Caco-2 (cell line): ENCODE measurements around the gene TAF11L11. TPM values are rescaled to one million over a fixed set of nuclear protein-coding genes. Genes with fewer than 3 reads are reported as not detected.
"Not testable (repeated sequence)": the region's sequence is repeated elsewhere in the genome, so short reads cannot be mapped to it uniquely, and the experiment has no call there.

Source experiments
- BruUV-seq: library from RNA; stranded (reverse); fragments of 400-500 nt; replicated peaks from 2 replicates; lab custom pipeline; 2021; lab: Mats Ljungman, UMichigan
- CTCF ChIA-PET: fragments of 300-600 bp; sonication (Branson Sonifier 250); formaldehyde crosslinking; loops from one replicate; lab custom pipeline; 2022; ENCODE audit warnings: antibody characterized with exemption; lab: Charles Lee
- POLR2A ChIA-PET: fragments of 300-600 bp; sonication (Branson Sonifier 250); formaldehyde crosslinking; loops from one replicate; lab custom pipeline; 2022; ENCODE audit warnings: antibody characterized with exemption; lab: Charles Lee
- DNase-seq, 2 experiments: peaks; one replicate each; pipeline versions ENCODE4 v3.0.0 to v3.0.0-alpha.2; 2020 to 2022
- H3K27me3 ChIP-seq: replicated peaks from 2 replicates; pipeline ENCODE4 v1.6.0; 2011; ENCODE audit warnings: low read length; ENCODE audit not compliant: control insufficient read depth, insufficient read depth
- H3K36me3 ChIP-seq: 2 replicates; pipeline ENCODE4 v1.5.1; 2011; ENCODE audit warnings: low read length; ENCODE audit not compliant: control insufficient read depth, insufficient read depth
- H3K4me1 ChIP-seq: fragments of 250-450 bp; sonication (Bioruptor Pico); 2 replicates; pipeline ENCODE4 v1.5.1; 2020; ENCODE audit warnings: mild to moderate bottlenecking
- H3K4me3 ChIP-seq: 2 replicates; pipeline ENCODE4 v1.5.1; 2011; ENCODE audit warnings: low read depth, mild to moderate bottlenecking, control low read depth, low read length
- H3K9me3 ChIP-seq: fragments of 250-450 bp; sonication (Bioruptor Pico); 2 replicates; pipeline ENCODE4 v1.5.1; 2020; ENCODE audit warnings: mild to moderate bottlenecking, moderate library complexity
- H3K27ac Mint-ChIP-seq: one replicate; pipeline ENCODE4 v1.8.0; 2022; ENCODE audit warnings: mixed read lengths; ENCODE audit not compliant: unreplicated experiment
- H3K27me3 Mint-ChIP-seq: one replicate; pipeline ENCODE4 v1.8.0; 2022; ENCODE audit warnings: mixed read lengths; ENCODE audit not compliant: insufficient read depth, unreplicated experiment
- H3K36me3 Mint-ChIP-seq: one replicate; pipeline ENCODE4 v1.8.0; 2022; ENCODE audit warnings: mild to moderate bottlenecking, mixed read lengths; ENCODE audit not compliant: insufficient read depth, unreplicated experiment
- H3K4me1 Mint-ChIP-seq: one replicate; pipeline ENCODE4 v1.8.0; 2022; ENCODE audit warnings: low read depth, mixed read lengths; ENCODE audit not compliant: unreplicated experiment
- H3K4me3 Mint-ChIP-seq: one replicate; pipeline ENCODE4 v1.8.0; 2022; ENCODE audit warnings: mild to moderate bottlenecking, moderate library complexity, mixed read lengths; ENCODE audit not compliant: unreplicated experiment
- H3K9me3 Mint-ChIP-seq: one replicate; pipeline ENCODE4 v1.8.0; 2022; ENCODE audit warnings: mixed read lengths; ENCODE audit not compliant: unreplicated experiment
- CTCF ChIP-seq, 2 experiments: fragments of 200-600 bp in 1 of 2; IDR thresholded peaks; 1 replicate in 1 of 2; 2 replicates in 1 of 2; pipeline versions ENCODE4 v1.5.1 to v1.8.0; 2011 to 2022; ENCODE audit warnings: antibody characterized with exemption in 1 of 2, control low read depth in 1 of 2, inconsistent platforms in 1 of 2, low read depth in 1 of 2, low read length in 1 of 2, mild to moderate bottlenecking in 1 of 2, moderate library complexity in 1 of 2; ENCODE audit not compliant: insufficient read depth in 1 of 2, severe bottlenecking in 1 of 2, unreplicated experiment in 1 of 2
- intact Hi-C: fragments of 100-400 bp; cut with micrococcal nuclease; formaldehyde crosslinking; loops from one replicate; pipeline ENCODE4 v1.10.0; 2022; ENCODE audit not compliant: unreplicated experiment
- total RNA-seq: library from RNA; stranded (reverse); gene quantifications from 2 replicates; pipeline ENCODE4 v1.2.3, GENCODE V29; 2022

The TAF11L11 gene
- total RNA-seq, 1 experiment from 2014 or later, result not detected

- no peak for TF ChIP-seq CTCF (IDR thresholded peaks at IDR 0.05; ENCODE audit: insufficient read depth in 1 of 2, low read depth in 1 of 2, low read length in 1 of 2, severe bottlenecking in 1 of 2, unreplicated experiment in 1 of 2)
- POLR2A ChIA-PET, result no interaction called here
- H3K27me3 ChIP-seq, result no peaks in the 10 kb centered on the region
These were observed 30.2 kb downstream of the TAF11L11 start, which contains the start of gene TAF11L14 for GRCh38 chr5:17634160-17634559. TAF11L14 (plus strand) TSS chr5:17634460.

GRCh38 chr5:17649232-17649631, 45.2 kb downstream of the TAF11L11 start:
- H3K4me3 ChIP-seq, BruUV-seq, H3K9me3 ChIP-seq, H3K4me1 ChIP-seq, H3K4me3 Mint-ChIP-seq, H3K27ac Mint-ChIP-seq, H3K4me1 Mint-ChIP-seq, POLR2A ChIA-PET, H3K27me3 ChIP-seq, DNase-seq, H3K9me3 Mint-ChIP-seq, CTCF ChIA-PET, H3K36me3 Mint-ChIP-seq, H3K36me3 ChIP-seq, intact Hi-C loops: not testable (repeated sequence)
- H3K27me3 Mint-ChIP-seq, result peaks cover 13% of the 10 kb centered on the region

More at GRCh38 chr5:17634160-17634559, 30.2 kb downstream of the TAF11L11 start, which contains the start of gene TAF11L14:
- Histone ChIP-seq H3K36me3 (no peaks in the 10 kb centered on the region), H3K4me1 (no peaks in the 10 kb centered on the region), H3K4me3 (no peak within 1 kb of the TSS), H3K9me3 (no peaks in the 10 kb centered on the region)
- H3K36me3 Mint-ChIP-seq, result no peaks in the 10 kb centered on the region
- CTCF ChIA-PET, result no interaction called here
- no TSS peak for BruUV-seq
- intact Hi-C loops, result no loop called here
- DNase-seq, result no peak
- H3K9me3 Mint-ChIP-seq, result no peaks in the 10 kb centered on the region
- no peak within 1 kb of the TSS for H3K4me3 Mint-ChIP-seq
- H3K4me1 Mint-ChIP-seq, result no peaks in the 10 kb centered on the region
- H3K27me3 Mint-ChIP-seq, result peaks cover 7% of the 10 kb centered on the region
- no peak within 1 kb of the TSS for H3K27ac Mint-ChIP-seq

- H3K36me3 Mint-ChIP-seq, H3K27ac Mint-ChIP-seq, H3K27me3 Mint-ChIP-seq, H3K4me3 ChIP-seq, H3K4me1 Mint-ChIP-seq, DNase-seq, POLR2A ChIA-PET, H3K4me3 Mint-ChIP-seq, intact Hi-C loops, H3K4me1 ChIP-seq, H3K9me3 ChIP-seq, BruUV-seq, H3K36me3 ChIP-seq, H3K9me3 Mint-ChIP-seq, H3K27me3 ChIP-seq, CTCF ChIA-PET: not testable (repeated sequence)
These were observed 51.3 kb downstream of the TAF11L11 start for GRCh38 chr5:17655201-17655759.

Other genes with a start within 250 kb of the TAF11L11 start
- gene TAF11L2, start 106.0 kb upstream of the TAF11L11 start, total RNA-seq, result not detected in 2 replicates
- not detected in 2 replicates for gene TAF11L3, start 85.8 kb upstream of the TAF11L11 start, total RNA-seq
- not detected in 2 replicates for gene TAF11L4, start 82.4 kb upstream of the TAF11L11 start, total RNA-seq
- not detected in 2 replicates for gene TAF11L5, start 78.9 kb upstream of the TAF11L11 start, total RNA-seq
- gene TAF11L6, start 75.5 kb upstream of the TAF11L11 start, total RNA-seq, result not detected in 2 replicates
- gene TAF11L7, start 18.4 kb upstream of the TAF11L11 start, total RNA-seq, result not detected in 2 replicates
- gene TAF11L8, start 13.2 kb upstream of the TAF11L11 start, total RNA-seq, result not detected in 2 replicates
- gene TAF11L9, start 9.8 kb upstream of the TAF11L11 start, total RNA-seq, result not detected in 2 replicates
- not detected in 2 replicates for gene TAF11L10, start 6.4 kb upstream of the TAF11L11 start, total RNA-seq
- gene TAF11L12, start 6.2 kb downstream of the TAF11L11 start, total RNA-seq, result not detected in 2 replicates
- gene TAF11L13, start 27.9 kb downstream of the TAF11L11 start, total RNA-seq, result not detected in 2 replicates
- not detected in 2 replicates for gene TAF11L14, start 30.3 kb downstream of the TAF11L11 start, total RNA-seq